ENCODE results near the gene LYG2. TPM values are rescaled to one million over a fixed set of nuclear protein-coding genes. Genes with fewer than 3 reads are reported as not detected.

Gene LYG2
- total and polyA plus RNA-seq, 2 donors (not counting 3 experiments of a cell fraction or from before 2014, with no cell fraction given), result not detected

DNA sequence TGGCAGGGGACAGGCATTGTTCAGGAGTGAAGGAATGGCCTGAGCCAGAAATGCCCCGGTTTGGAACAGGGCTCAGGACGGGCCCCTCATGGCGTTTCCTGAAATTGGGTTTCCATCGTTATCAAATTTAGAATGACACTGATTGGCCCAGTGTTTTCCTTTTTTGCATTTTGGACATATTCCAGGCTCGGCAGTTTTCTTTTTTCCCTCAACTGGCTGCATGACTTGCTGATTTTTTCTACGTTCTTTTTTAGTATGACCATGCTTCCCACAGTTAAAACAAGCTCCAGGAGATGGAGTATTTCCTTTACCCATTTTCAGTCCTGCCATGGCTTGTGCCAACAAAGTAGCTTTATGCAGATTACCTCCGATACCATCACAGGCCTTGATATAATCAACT, 20.4 kb upstream of the LYG2 start:
- Histone ChIP-seq H3K27ac (ENCODE audit: insufficient read depth, low read depth, low read length) (no peak overlapping the region), H3K9me1 (replicated peaks; ENCODE audit: control insufficient read depth, extremely low read depth, insufficient read depth, low read length) (no peaks in the 10 kb centered on the region), H4K20me1 (replicated peaks; ENCODE audit: control insufficient read depth, extremely low read depth, insufficient read depth, low read length) (no peaks in the 10 kb centered on the region), H3K4me2 (ENCODE audit: insufficient read depth, low read length) (no peak overlapping the region), H3K27me3 (ENCODE audit: control insufficient read depth in 2 of 2, insufficient read depth in 2 of 2, low read length in 2 of 2) (no peaks in the 10 kb centered on the region), H3K9me3 (replicated peaks; ENCODE audit: control insufficient read depth, insufficient read depth, low read length) (no peaks in the 10 kb centered on the region), H3K79me2 (ENCODE audit: control insufficient read depth, insufficient read depth, low read length) (no peaks in the 10 kb centered on the region), H3K36me3 (ENCODE audit: control insufficient read depth in 2 of 2, extremely low read depth in 1 of 2, insufficient read depth in 2 of 2, low read length in 2 of 2) (no peaks in the 10 kb centered on the region), H3K9ac (replicated peaks; ENCODE audit: extremely low read depth, insufficient read depth, low read length) (no peak overlapping the region), H3K4me3 (replicated peaks in 1 of 3; ENCODE audit: insufficient read depth in 1 of 3, low read depth in 1 of 3, low read length in 3 of 3) (no peak overlapping the region), H3K4me1 (ENCODE audit: control insufficient read depth, extremely low read depth, insufficient read depth, low read length) (no peaks in the 10 kb centered on the region), H2AFZ (ENCODE audit: low read depth, low read length) (no peak overlapping the region)
- POLR2A ChIA-PET, result no interaction called here
- CTCF ChIA-PET, result no interaction called here
- no peak for FAIRE-seq
- dilution Hi-C loops (cut with MboI; ENCODE audit: extremely low pct_ligation_motif_present, low sequenced_read_pairs), result no loop called here
- no peak for DNase-seq (ENCODE audit: low read depth, low spot score)
- intact Hi-C loops (cut with micrococcal nuclease), result no loop called here
- BruUV-seq (replicated peaks), result no TSS peak
- no peak for TF ChIP-seq POLR2AphosphoS5 (IDR thresholded peaks at IDR 0.05; ENCODE audit: insufficient read depth, low read depth, low read length)
- TF ChIP-seq MYC (IDR thresholded peaks at IDR 0.05; ENCODE audit: low read depth, low read length), result no peak
- TF ChIP-seq, protein P1, sequence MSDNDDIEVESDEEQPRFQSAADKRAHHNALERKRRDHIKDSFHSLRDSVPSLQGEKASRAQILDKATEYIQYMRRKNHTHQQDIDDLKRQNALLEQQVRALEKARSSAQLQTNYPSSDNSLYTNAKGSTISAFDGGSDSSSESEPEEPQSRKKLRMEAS (IDR thresholded peaks at IDR 0.05; ENCODE audit: insufficient read depth, insufficient read length), result no peak
- no peak for TF ChIP-seq GATA2 (IDR thresholded peaks at IDR 0.05; ENCODE audit: insufficient read depth, insufficient read length, low read depth, low read length)

DNA sequence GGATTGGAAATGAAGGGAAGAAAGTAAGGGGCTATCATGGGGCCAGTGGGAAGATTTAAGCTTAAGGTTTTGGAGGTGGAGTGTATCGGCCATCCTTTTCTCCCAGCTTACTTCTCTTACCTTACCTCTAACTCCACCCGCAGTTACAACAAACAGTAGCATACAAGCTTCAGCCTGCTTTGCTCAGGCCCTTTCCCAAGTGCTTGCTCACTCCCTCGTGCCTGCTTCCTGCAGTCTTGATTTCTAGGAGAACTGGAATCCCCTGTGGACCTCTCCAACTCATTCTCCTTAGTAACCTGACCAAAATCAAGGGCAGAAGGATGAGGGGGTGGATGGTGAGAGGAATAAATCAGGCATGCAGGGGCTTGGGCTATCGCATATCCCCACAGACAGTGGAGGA, 5.8 kb upstream of the LYG2 start:
- H2AFZ ChIP-seq (ENCODE audit: low read depth, low read length), result no peak overlapping the region
- H3K9me1 ChIP-seq (replicated peaks; ENCODE audit: control insufficient read depth, extremely low read depth, insufficient read depth, low read length), result no peaks in the 10 kb centered on the region
- dilution Hi-C loops (cut with MboI; ENCODE audit: extremely low pct_ligation_motif_present, low sequenced_read_pairs), result no loop called here
- intact Hi-C loops (cut with micrococcal nuclease), result no loop called here
- BruUV-seq (replicated peaks), result no TSS peak
- no peak overlapping the region for H3K4me2 ChIP-seq (ENCODE audit: insufficient read depth, low read length)
- H3K27ac ChIP-seq (ENCODE audit: insufficient read depth, low read depth, low read length), result no peak overlapping the region
- CTCF ChIA-PET, result no interaction called here
- no peaks in the 10 kb centered on the region for H3K79me2 ChIP-seq (ENCODE audit: control insufficient read depth, insufficient read depth, low read length)
- no peaks in the 10 kb centered on the region for H3K36me3 ChIP-seq (ENCODE audit: control insufficient read depth in 2 of 2, extremely low read depth in 1 of 2, insufficient read depth in 2 of 2, low read length in 2 of 2)
- POLR2A ChIA-PET, result no interaction called here
- no peaks in the 10 kb centered on the region for H3K9me3 ChIP-seq (replicated peaks; ENCODE audit: control insufficient read depth, insufficient read depth, low read length)
- TF ChIP-seq POLR2A (IDR thresholded peaks at IDR 0.05; ENCODE audit: low read depth, low read length), result no peak
- no peaks in the 10 kb centered on the region for H4K20me1 ChIP-seq (replicated peaks; ENCODE audit: control insufficient read depth, extremely low read depth, insufficient read depth, low read length)
- no peak overlapping the region for H3K9ac ChIP-seq (replicated peaks; ENCODE audit: extremely low read depth, insufficient read depth, low read length)
- H3K4me1 ChIP-seq (ENCODE audit: control insufficient read depth, extremely low read depth, insufficient read depth, low read length), result no peaks in the 10 kb centered on the region
- FAIRE-seq, result no peak
- no peak for DNase-seq (ENCODE audit: low read depth, low spot score)
- no peaks in the 10 kb centered on the region for H3K27me3 ChIP-seq (ENCODE audit: control insufficient read depth in 2 of 2, insufficient read depth in 2 of 2, low read length in 2 of 2)
- no peak overlapping the region for H3K4me3 ChIP-seq (replicated peaks in 1 of 3; ENCODE audit: insufficient read depth in 1 of 3, low read depth in 1 of 3, low read length in 3 of 3)

Data from endothelial cell of umbilical vein (primary cell).